Transverse colon (tissue), 4 donors: Measurements from ENCODE around the gene SGCE. TPM values are rescaled to one million over a fixed set of nuclear protein-coding genes. Genes with fewer than 3 reads are reported as not detected.

Experiments used
- DNase-seq: peaks from one replicate; pipeline ENCODE4 v3.0.0-alpha.2; 2019
- H3K27ac ChIP-seq, 4 donors: fragments of 200-600 bp; sonication (generic); 2 replicates each; pipeline ENCODE4 v1.5.1; 2016 to 2018; ENCODE audit warnings: inconsistent platforms in 4 of 4
- H3K27me3 ChIP-seq: fragments of 200-600 bp; sonication (generic); 2 replicates; pipeline ENCODE4 v1.5.1; 2017; ENCODE audit warnings: inconsistent platforms
- H3K36me3 ChIP-seq, 4 donors: fragments of 200-600 bp; sonication (generic); 2 replicates each; pipeline ENCODE4 v1.5.1; 2017 to 2019; ENCODE audit warnings: inconsistent platforms in 4 of 4
- H3K4me1 ChIP-seq, 4 donors: fragments of 200-600 bp; sonication (generic); 2 replicates each; pipeline ENCODE4 v1.5.1; 2017 to 2020; ENCODE audit warnings: inconsistent platforms in 4 of 4
- H3K4me3 ChIP-seq, 4 donors: fragments of 200-600 bp; sonication (generic); 1 replicate in 1 of 4; 2 replicates in 3 of 4; pipeline versions ENCODE4 v1.5.1 to v1.6.1; 2017 to 2019; ENCODE audit warnings: inconsistent platforms in 4 of 4
- H3K9me3 ChIP-seq, 2 donors: fragments of 200-600 bp; sonication (generic); 2 replicates each; pipeline ENCODE4 v1.5.1; 2017 to 2019; ENCODE audit warnings: inconsistent platforms in 2 of 2
- CTCF ChIP-seq, 5 experiments: fragments of 200-600 bp in 3 of 5; fragments of 450-650 bp in 2 of 5; sonication (generic) in 3 of 5; IDR thresholded peaks; 1 replicate in 2 of 5; 2 replicates in 3 of 5; pipeline ENCODE4 v1.5.1; 2016 to 2017; ENCODE audit warnings: antibody characterized with exemption in 5 of 5, inconsistent platforms in 3 of 5, mild to moderate bottlenecking in 2 of 5, moderate library complexity in 1 of 5
- EP300 ChIP-seq: sonication (generic); formaldehyde crosslinking; IDR thresholded peaks from one replicate; pipeline ENCODE4 v1.6.1; 2017; ENCODE audit warnings: antibody characterized with exemption, low read depth
- POLR2A ChIP-seq: fragments of 450-650 bp; IDR thresholded peaks from one replicate; pipeline ENCODE4 v1.6.1; 2016; ENCODE audit warnings: antibody characterized with exemption, mild to moderate bottlenecking, moderate library complexity
- POLR2AphosphoS5 ChIP-seq, 3 donors: sonication (generic); formaldehyde crosslinking; IDR thresholded peaks; one replicate each; pipeline ENCODE4 v1.6.1; 2016; ENCODE audit warnings: antibody characterized with exemption in 3 of 3
- WGBS, 2 donors: methylation state at CpG; one replicate each; pipeline ENCODE4 v1.1.5; 2018; ENCODE audit warnings: low coverage in 1 of 2; 5-methylcytosine and 5-hydroxymethylcytosine counted together
- in situ Hi-C, 4 donors: fragments of 200-750 bp; cut with MboI; loops; one replicate each; pipeline versions ENCODE4 v1.15.0 to v1.15.1; 2017; ENCODE audit warnings: low sequenced_read_pairs in 3 of 4, low pct_ligation_motif_present in 1 of 4, low pct_unique_long_range_greater_than_20kb in 1 of 4
- intact Hi-C: fragments of 100-400 bp; cut with DNase I; formaldehyde crosslinking; loops from one replicate; pipeline ENCODE4 v1.15.1; 2023; ENCODE audit warnings: low total_unique reads
- total RNA-seq, 4 donors: library from RNA; depleted of rRNA; stranded (reverse); fragments of >200 nt; gene quantifications; one replicate each; pipeline ENCODE4 v1.1.0, GENCODE V29; 2016

Gene SGCE
- total RNA-seq, 4 donors from 2014 or later = 24.1 to 62.1 (median 33.2) TPM

GRCh38 chr7:94698275-94698674 is 42.3 kb upstream of the SGCE start:
- in situ Hi-C loops (no loop called here), intact Hi-C loops (no loop called here)
- Histone ChIP-seq H3K36me3 (no peaks in the 10 kb centered on the region), H3K27me3 (no peaks in the 10 kb centered on the region), H3K4me1 (peaks cover 0 to 10% (median 0%) of the 10 kb centered on the region in 4 donors), H3K27ac (peak overlapping the region in 2 of 4 donors; percentile 24), H3K9me3 (no peaks in the 10 kb centered on the region), H3K4me3 (no peak overlapping the region)
- WGBS, 2 donors = 37 to 46% methylated on average over 2 of the region's 2 CpGs
- no peak for TF ChIP-seq EP300
- no peak for TF ChIP-seq POLR2A
- DNase-seq = no peak

- TF ChIP-seq POLR2AphosphoS5 (IDR thresholded peaks at IDR 0.05) (peak in 1 of 3 donors; percentile 37), CTCF (IDR thresholded peaks at IDR 0.05) (no peak), POLR2A (no peak), EP300 (no peak)
- H3K36me3 ChIP-seq = no peaks in the 10 kb centered on the region
- H3K4me1 ChIP-seq = peaks cover 0 to 10% (median 0%) of the 10 kb centered on the region in 4 donors
- H3K27ac ChIP-seq = peak overlapping the region in 2 of 4 donors; percentile 24
- peak; percentile 29 for DNase-seq
- in situ Hi-C loops = no loop called here
- no peaks in the 10 kb centered on the region for H3K9me3 ChIP-seq
- intact Hi-C loops = no loop called here
- WGBS, 2 donors = 76 to 85% methylated on average over 1 of the region's 1 CpG
- no peak overlapping the region for H3K4me3 ChIP-seq
- H3K27me3 ChIP-seq = no peaks in the 10 kb centered on the region
Measured at GRCh38 chr7:94697035-94697974, 41.4 kb upstream of the SGCE start.

GRCh38 chr7:94687810-94688209 is 31.9 kb upstream of the SGCE start:
- TF ChIP-seq EP300 = no peak
- no peak for TF ChIP-seq POLR2AphosphoS5 (IDR thresholded peaks at IDR 0.05)
- no peak for TF ChIP-seq POLR2A
- no peak for TF ChIP-seq CTCF (IDR thresholded peaks at IDR 0.05)
- Histone ChIP-seq H3K9me3 (no peaks in the 10 kb centered on the region), H3K4me1 (no peaks in the 10 kb centered on the region), H3K27me3 (no peaks in the 10 kb centered on the region), H3K27ac (no peak overlapping the region), H3K4me3 (no peak overlapping the region), H3K36me3 (no peaks in the 10 kb centered on the region)
- no peak for DNase-seq
- intact Hi-C loops (no loop called here), in situ Hi-C loops (no loop called here)
- WGBS, 2 donors = 46% methylated on average over 2 of the region's 2 CpGs; no CpG with 5 or more reads in 1 of the 2 donors

- intact Hi-C loops = no loop called here
Measured at GRCh38 chr7:94687076-94687475, 31.1 kb upstream of the SGCE start.

More at GRCh38 chr7:94687076-94687475, 31.1 kb upstream of the SGCE start:
- Histone ChIP-seq H3K4me3 (no peak overlapping the region), H3K36me3 (no peaks in the 10 kb centered on the region), H3K27ac (no peak overlapping the region), H3K9me3 (no peaks in the 10 kb centered on the region), H3K4me1 (no peaks in the 10 kb centered on the region), H3K27me3 (no peaks in the 10 kb centered on the region)
- no peak for DNase-seq
- TF ChIP-seq POLR2AphosphoS5 (IDR thresholded peaks at IDR 0.05) = no peak
- TF ChIP-seq CTCF (IDR thresholded peaks at IDR 0.05) = no peak
- no peak for TF ChIP-seq POLR2A
- 63 to 68% methylated on average over 2 of the region's 2 CpGs for WGBS, 2 donors
- in situ Hi-C loops = no loop called here
